A549 treated with Hydrocortisone at 1 μM for 4 hours (cell line): ENCODE measurements around the gene YAE1. TPM values are rescaled to one million over a fixed set of nuclear protein-coding genes. Genes with fewer than 3 reads are reported as not detected.

Experiments used
- total RNA-seq: library from RNA; stranded (reverse); fragments of 200-300 nt; extraction: Qiagen RNA extraction; gene quantifications from 5 replicates; pipeline ENCODE4 v1.2.3, GENCODE V29; 2022

Gene YAE1
- 16.8 to 24.5 TPM (median 18.5 TPM) in 5 replicates for total RNA-seq

DNA sequence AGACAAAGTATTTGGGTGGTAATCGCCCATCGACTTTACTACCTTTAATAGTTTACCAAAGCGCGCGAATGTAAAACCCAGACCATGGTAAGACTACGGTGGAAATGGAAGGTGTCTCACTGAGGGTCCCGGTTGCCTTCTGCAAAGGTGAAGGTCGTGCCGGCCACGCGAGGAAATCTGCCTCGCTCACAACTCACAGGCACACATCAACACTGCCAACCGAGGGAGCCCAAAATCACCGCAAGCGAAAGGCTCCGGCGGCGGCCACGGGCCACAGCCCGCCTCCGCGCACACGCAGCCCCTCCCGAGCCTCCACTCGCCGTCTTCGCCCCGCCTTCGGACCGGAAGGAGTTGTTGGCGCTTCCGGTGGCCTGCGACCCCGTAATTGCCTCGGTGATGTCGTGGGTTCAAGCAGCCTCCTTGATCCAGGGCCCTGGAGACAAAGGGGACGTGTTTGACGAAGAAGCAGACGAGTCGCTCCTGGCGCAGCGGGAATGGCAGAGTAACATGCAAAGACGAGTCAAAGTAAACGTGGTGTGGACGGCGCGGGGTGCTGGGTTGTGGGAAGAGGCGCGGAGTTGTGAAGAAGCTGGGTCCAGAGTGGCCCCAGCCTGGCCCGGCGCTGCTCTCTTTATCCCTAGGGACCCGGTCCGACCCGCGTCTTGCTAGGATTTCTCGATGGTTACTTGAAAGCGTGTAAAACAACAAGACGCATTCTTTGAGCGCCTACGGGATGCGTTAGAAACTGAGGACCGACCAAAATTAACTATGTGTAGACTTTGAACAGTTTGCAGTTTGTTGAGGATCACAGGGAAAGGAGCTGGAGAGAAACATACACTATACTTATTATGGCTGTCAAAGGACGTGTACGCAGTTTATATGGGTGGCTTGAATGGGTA, at the start of gene YAE1:
TSS of gene YAE1 (plus strand) at position 382 of the 899 bp plus-strand sequence. CDS start at position 397, 15 bp downstream.

Other genes with a start within 250 kb of the YAE1 start
- 29.7 to 42.1 TPM (median 33.3 TPM) in 5 replicates for gene RALA, start 57.2 kb downstream of the YAE1 start, total RNA-seq